NCI-H1930 (cell line): ENCODE data around the gene CDH23.

Experiments used
- DNase-seq, 2 experiments: peaks; one replicate each; lab custom pipeline; 2025; lab: John Stamatoyannopoulos, UW

CDH23 gene

GRCh38 chr10:71565284-71566000 lies 168.7 kb downstream of the CDH23 start:
- DNase-seq = no peak

- no peak for DNase-seq
Measured at GRCh38 chr10:71567006-71567405, 170.3 kb downstream of the CDH23 start.

GRCh38 chr10:71568896-71569492 lies 172.3 kb downstream of the CDH23 start:
- DNase-seq = no peak

- DNase-seq = peak; percentile 2 to 27
Measured at GRCh38 chr10:71569775-71570588, 173.3 kb downstream of the CDH23 start.

- no peak for DNase-seq
Measured at GRCh38 chr10:71571460-71572175, 174.9 kb downstream of the CDH23 start.

GRCh38 chr10:71572962-71573361 lies 176.2 kb downstream of the CDH23 start:
- no peak for DNase-seq

GRCh38 chr10:71573562-71574518 lies 177.1 kb downstream of the CDH23 start:
- no peak for DNase-seq

GRCh38 chr10:71575451-71575850 lies 178.7 kb downstream of the CDH23 start:
- no peak for DNase-seq

- DNase-seq = no peak
Measured at GRCh38 chr10:71575934-71576801, 179.4 kb downstream of the CDH23 start.

GRCh38 chr10:71576842-71577241 lies 180.1 kb downstream of the CDH23 start:
- no peak for DNase-seq

GRCh38 chr10:71577345-71577744 lies 180.6 kb downstream of the CDH23 start:
- no peak for DNase-seq

- no peak for DNase-seq
Measured at GRCh38 chr10:71578069-71578468, 181.3 kb downstream of the CDH23 start.

- DNase-seq = no peak
Measured at GRCh38 chr10:71579668-71580067, 182.9 kb downstream of the CDH23 start.

GRCh38 chr10:71580415-71580814 lies 183.7 kb downstream of the CDH23 start:
- no peak for DNase-seq

- no peak for DNase-seq
Measured at GRCh38 chr10:71580926-71581325, 184.2 kb downstream of the CDH23 start.

- no peak for DNase-seq
Measured at GRCh38 chr10:71581376-71581775, 184.7 kb downstream of the CDH23 start.

GRCh38 chr10:71582019-71582418 lies 185.3 kb downstream of the CDH23 start:
- no peak for DNase-seq

- DNase-seq = no peak
Measured at GRCh38 chr10:71582506-71583475, 186.1 kb downstream of the CDH23 start.

- DNase-seq = no peak
Measured at GRCh38 chr10:71584461-71584860, 187.7 kb downstream of the CDH23 start.
